Skeletal muscle tissue (tissue), 4 donors: ENCODE results near the gene DESI2. TPM values are rescaled to one million over a fixed set of nuclear protein-coding genes. Genes with fewer than 3 reads are reported as not detected.
A peak's percentile ranks its signal among the peaks of the same experiment; 100 is the strongest.
"Not testable (repeated sequence)": the region's sequence is repeated elsewhere in the genome, so short reads cannot be mapped to it uniquely, and the experiment has no call there.

Source experiments
- H3K27ac ChIP-seq: one replicate; pipeline ENCODE4 v1.7.0; 2013; ENCODE audit warnings: mild to moderate bottlenecking, low read depth, low read length, inconsistent platforms
- H3K27me3 ChIP-seq, 3 donors: one replicate each; pipeline ENCODE4 v1.7.0; 2013; ENCODE audit warnings: low read length in 3 of 3; ENCODE audit not compliant: control insufficient read depth in 3 of 3, insufficient read depth in 3 of 3
- H3K36me3 ChIP-seq, 3 donors: one replicate each; pipeline ENCODE4 v1.7.0; 2013; ENCODE audit warnings: low read length in 3 of 3; ENCODE audit not compliant: control insufficient read depth in 3 of 3, insufficient read depth in 3 of 3
- H3K4me1 ChIP-seq, 3 donors: one replicate each; pipeline ENCODE4 v1.7.0; 2013; ENCODE audit warnings: low read length in 3 of 3, mild to moderate bottlenecking in 3 of 3; ENCODE audit not compliant: control insufficient read depth in 3 of 3, insufficient read depth in 3 of 3
- H3K4me3 ChIP-seq, 3 donors: one replicate each; pipeline ENCODE4 v1.7.0; 2013; ENCODE audit warnings: low read length in 3 of 3
- H3K9ac ChIP-seq, 3 donors: one replicate each; pipeline ENCODE4 v1.7.0; 2013; ENCODE audit warnings: low read length in 3 of 3, mild to moderate bottlenecking in 3 of 3, moderate library complexity in 2 of 3, low read depth in 1 of 3
- H3K9me3 ChIP-seq, 3 donors: one replicate each; pipeline ENCODE4 v1.7.0; 2013; ENCODE audit warnings: low read length in 3 of 3; ENCODE audit not compliant: control insufficient read depth in 3 of 3
- total RNA-seq: library from RNA; depleted of rRNA; stranded (reverse); fragments of >200 nt; gene quantifications from one replicate; pipeline ENCODE4 v1.2.3, GENCODE V29; 2014
- donor health status: Osteomylitis.

The DESI2 gene
- total RNA-seq, 1 donor from 2014 or later, result 47.0 TPM

GRCh38 chr1:244727871-244728474 lies 75.0 kb downstream of the DESI2 start:
- Histone ChIP-seq H3K36me3 (no peaks in the 10 kb centered on the region), H3K27ac (no peak overlapping the region), H3K4me1 (peaks cover 2 to 6% (median 5%) of the 10 kb centered on the region in 3 donors), H3K9me3 (no peaks in the 10 kb centered on the region), H3K27me3 (no peaks in the 10 kb centered on the region), H3K9ac (no peak overlapping the region), H3K4me3 (no peak overlapping the region)

GRCh38 chr1:244730153-244730933 lies 77.4 kb downstream of the DESI2 start:
- Histone ChIP-seq H3K9ac (peak overlapping the region; percentile 53 to 79 (median 76)), H3K27ac (no peak overlapping the region), H3K27me3 (no peaks in the 10 kb centered on the region), H3K36me3 (no peaks in the 10 kb centered on the region), H3K9me3 (no peaks in the 10 kb centered on the region), H3K4me3 (peak overlapping the region; percentile 78 to 82 (median 79)), H3K4me1 (peaks cover 2 to 6% (median 5%) of the 10 kb centered on the region in 3 donors)

GRCh38 chr1:244730934-244731434 lies 78.1 kb downstream of the DESI2 start:
- H3K4me3 ChIP-seq, result peak overlapping the region; percentile 23 to 79 (median 56)
- peaks cover 2 to 6% (median 5%) of the 10 kb centered on the region in 3 donors for H3K4me1 ChIP-seq
- H3K36me3 ChIP-seq, result no peaks in the 10 kb centered on the region
- no peak overlapping the region for H3K27ac ChIP-seq
- H3K9me3 ChIP-seq, result no peaks in the 10 kb centered on the region
- H3K27me3 ChIP-seq, result no peaks in the 10 kb centered on the region
- H3K9ac ChIP-seq, result peak overlapping the region in 2 of 3 donors; percentile 33 to 79

- H3K27ac ChIP-seq, result no peak overlapping the region
- H3K36me3 ChIP-seq, result no peaks in the 10 kb centered on the region
- H3K27me3 ChIP-seq, result no peaks in the 10 kb centered on the region
- no peak overlapping the region for H3K4me3 ChIP-seq
- peaks cover 2 to 6% (median 5%) of the 10 kb centered on the region in 3 donors for H3K4me1 ChIP-seq
- no peak overlapping the region for H3K9ac ChIP-seq
- no peaks in the 10 kb centered on the region for H3K9me3 ChIP-seq
Measured at GRCh38 chr1:244731651-244732050, 78.7 kb downstream of the DESI2 start.

- Histone ChIP-seq H3K27me3 (no peaks in the 10 kb centered on the region), H3K4me3 (no peak overlapping the region), H3K9me3 (no peaks in the 10 kb centered on the region), H3K36me3 (no peaks in the 10 kb centered on the region), H3K9ac (no peak overlapping the region), H3K27ac (no peak overlapping the region), H3K4me1 (peaks cover 2 to 6% (median 5%) of the 10 kb centered on the region in 3 donors)
Measured at GRCh38 chr1:244732851-244733450, 80.0 kb downstream of the DESI2 start.

GRCh38 chr1:244735404-244735803 lies 82.5 kb downstream of the DESI2 start:
- Histone ChIP-seq H3K4me1 (no peaks in the 10 kb centered on the region), H3K9ac (no peak overlapping the region), H3K27ac (no peak overlapping the region), H3K27me3 (no peaks in the 10 kb centered on the region), H3K4me3 (no peak overlapping the region), H3K36me3 (no peaks in the 10 kb centered on the region), H3K9me3 (no peaks in the 10 kb centered on the region)

- H3K36me3 ChIP-seq, result no peaks in the 10 kb centered on the region
Measured at GRCh38 chr1:244735876-244736561, 83.1 kb downstream of the DESI2 start.

GRCh38 chr1:244739140-244739539 lies 86.2 kb downstream of the DESI2 start:
- H3K36me3 ChIP-seq, H3K4me3 ChIP-seq, H3K4me1 ChIP-seq, H3K9me3 ChIP-seq, H3K27me3 ChIP-seq, H3K27ac ChIP-seq, H3K9ac ChIP-seq: not testable (repeated sequence)

More at GRCh38 chr1:244735876-244736561, 83.1 kb downstream of the DESI2 start:
- Histone ChIP-seq H3K9me3 (no peaks in the 10 kb centered on the region), H3K9ac (no peak overlapping the region), H3K4me1 (no peaks in the 10 kb centered on the region), H3K4me3 (no peak overlapping the region), H3K27ac (no peak overlapping the region), H3K27me3 (no peaks in the 10 kb centered on the region)

- H3K36me3 ChIP-seq, H3K27ac ChIP-seq, H3K27me3 ChIP-seq, H3K4me3 ChIP-seq, H3K9me3 ChIP-seq, H3K9ac ChIP-seq, H3K4me1 ChIP-seq: not testable (repeated sequence)
Measured at GRCh38 chr1:244740027-244740617, 87.2 kb downstream of the DESI2 start.
